ENCODE measurements around the gene ZNF143.

ZNF143 gene

GRCh38 chr11:9575260-9576240 is 114.7 kb downstream of the ZNF143 start:
- DNase-seq (ENCODE audit: low spot score), result peak; percentile 53

GRCh38 chr11:9576701-9577381 is 116.0 kb downstream of the ZNF143 start:
- no peak for DNase-seq (ENCODE audit: low spot score)

- no peak for DNase-seq (ENCODE audit: low spot score)
Measured at GRCh38 chr11:9577556-9577955, 116.7 kb downstream of the ZNF143 start.
